ENCODE data around the gene DGKQ.
"Not testable (repeated sequence)": the region's sequence is repeated elsewhere in the genome, so short reads cannot be mapped to it uniquely, and the experiment has no call there.

DGKQ gene

DNA sequence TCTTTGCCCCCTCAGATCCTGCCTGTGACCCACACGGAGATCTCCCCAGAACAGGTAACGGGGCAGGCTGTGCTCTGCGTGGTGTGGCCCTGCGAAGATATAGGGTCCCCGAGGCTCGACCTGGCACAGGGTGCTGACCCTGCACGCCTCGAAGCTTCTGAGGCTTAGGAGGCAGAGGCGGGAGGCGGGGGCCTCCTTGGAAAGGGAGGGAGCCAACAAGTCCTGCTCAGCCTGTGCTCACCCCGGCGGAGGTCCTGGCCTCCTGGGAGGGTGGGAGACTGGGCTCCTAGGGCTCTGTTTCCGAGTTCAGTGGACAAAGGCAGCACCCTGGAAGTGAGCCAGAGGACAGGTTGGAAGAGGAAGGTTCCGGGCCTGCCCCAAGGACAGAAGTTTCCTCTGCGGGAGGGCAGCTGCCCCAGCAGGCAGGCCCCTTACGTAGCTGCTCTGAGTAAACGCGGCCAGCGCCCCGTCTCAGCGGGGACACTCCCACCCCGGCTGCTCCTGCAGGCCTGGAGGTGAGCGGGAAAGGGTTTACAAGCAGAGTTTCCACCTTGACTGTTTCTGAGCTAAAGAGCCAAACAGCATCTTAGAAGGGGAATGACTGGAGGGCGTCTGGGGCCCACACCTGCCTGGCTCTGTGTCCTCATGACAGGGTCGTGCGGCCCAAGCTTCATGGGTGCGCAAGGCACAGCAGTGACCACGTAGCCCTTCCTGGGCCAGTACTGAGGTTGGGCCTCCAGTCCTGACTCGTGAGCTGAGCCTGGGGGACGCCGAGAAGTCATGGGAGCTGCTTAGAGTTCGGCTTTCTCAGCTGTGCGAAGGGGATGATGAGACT, 25.1 kb downstream of the DGKQ start:
- no peak overlapping the region for H3K27ac Mint-ChIP-seq
- H3K36me3 Mint-ChIP-seq (ENCODE audit: low read depth) = peaks cover 9% of the 10 kb centered on the region
- no peaks in the 10 kb centered on the region for H3K4me1 Mint-ChIP-seq (ENCODE audit: low read depth)
- H3K27me3 Mint-ChIP-seq = no peaks in the 10 kb centered on the region
- no peaks in the 10 kb centered on the region for H3K9me3 Mint-ChIP-seq
- peak; percentile 11 for DNase-seq
- H3K4me3 Mint-ChIP-seq = no peak overlapping the region

DNA sequence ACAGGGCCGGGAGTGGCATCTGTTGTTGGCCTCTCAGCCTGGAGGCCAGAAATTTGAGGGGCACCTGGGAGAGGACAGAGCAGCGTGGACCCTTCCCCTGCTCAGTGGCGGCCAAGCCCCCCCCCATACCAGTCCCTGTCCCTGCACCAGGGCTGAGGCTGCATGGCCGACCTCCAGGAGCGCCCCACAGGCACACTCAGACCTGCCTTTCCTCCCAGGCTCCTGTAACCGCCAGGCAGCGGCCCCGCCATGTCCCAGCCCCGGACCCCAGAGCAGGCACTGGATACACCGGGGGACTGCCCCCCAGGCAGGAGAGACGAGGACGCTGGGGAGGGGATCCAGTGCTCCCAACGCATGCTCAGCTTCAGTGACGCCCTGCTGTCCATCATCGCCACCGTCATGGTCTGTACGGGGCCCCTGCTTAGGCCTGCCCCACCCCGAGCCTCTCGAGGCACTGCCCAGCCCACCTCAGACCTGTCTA, 25.8 kb downstream of the DGKQ start:
- Mint-ChIP-seq H3K4me1 (ENCODE audit: low read depth) (no peaks in the 10 kb centered on the region), H3K9me3 (no peaks in the 10 kb centered on the region), H3K27ac (no peak overlapping the region), H3K4me3 (no peak overlapping the region), H3K36me3 (ENCODE audit: low read depth) (peaks cover 9% of the 10 kb centered on the region), H3K27me3 (no peaks in the 10 kb centered on the region)
- peak; percentile 16 for DNase-seq

DNA sequence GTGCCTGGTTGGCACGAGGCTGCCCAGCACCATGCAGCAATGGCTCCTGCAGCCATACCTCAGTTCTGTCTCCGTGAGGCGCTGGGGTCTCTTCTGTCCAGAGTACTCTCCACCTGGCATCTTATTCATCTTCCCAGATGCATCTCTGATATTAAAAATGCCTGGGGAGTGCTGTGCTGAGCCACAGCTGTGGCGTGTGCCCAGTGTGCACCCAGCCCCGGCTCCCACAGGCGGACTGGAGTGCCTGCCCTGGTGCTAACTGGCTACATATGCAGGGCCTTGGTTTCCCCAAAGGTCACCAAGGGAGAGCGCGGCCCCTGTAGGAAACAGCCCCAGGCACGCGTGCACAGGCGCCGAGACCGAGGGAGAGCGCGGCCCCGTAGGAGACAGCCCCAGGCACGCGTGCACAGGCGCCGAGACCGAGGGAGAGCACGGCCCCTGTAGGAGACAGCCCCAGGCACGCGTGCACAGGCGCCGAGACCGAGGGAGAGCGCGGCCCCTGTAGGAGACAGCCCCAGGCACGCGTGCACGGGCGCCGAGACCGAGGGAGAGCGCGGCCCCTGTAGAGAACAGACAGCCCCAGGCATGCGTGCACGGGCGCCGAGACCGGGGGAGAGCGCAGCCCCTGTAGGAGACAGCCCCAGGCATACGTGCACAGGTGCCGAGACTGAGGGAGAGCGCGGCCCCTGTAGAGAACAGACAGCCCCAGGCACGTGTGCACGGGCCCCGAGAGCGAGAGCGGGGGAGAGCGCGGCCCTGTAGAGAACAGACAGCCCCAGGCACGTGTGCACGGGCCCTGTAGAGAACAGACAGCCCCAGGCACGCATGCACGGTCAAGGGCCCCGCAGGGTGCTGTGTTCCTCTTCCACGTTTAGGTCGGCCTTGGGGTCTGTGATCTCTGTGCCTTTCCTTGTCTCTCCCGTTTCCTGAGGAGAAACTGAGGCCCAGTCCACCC, 26.6 kb downstream of the DGKQ start:
- H3K4me3 Mint-ChIP-seq = no peak overlapping the region
- peak; percentile 16 for DNase-seq
- H3K27ac Mint-ChIP-seq = no peak overlapping the region
- no peaks in the 10 kb centered on the region for H3K4me1 Mint-ChIP-seq (ENCODE audit: low read depth)
- H3K36me3 Mint-ChIP-seq (ENCODE audit: low read depth) = peaks cover 5% of the 10 kb centered on the region
- no peaks in the 10 kb centered on the region for H3K27me3 Mint-ChIP-seq
- no peaks in the 10 kb centered on the region for H3K9me3 Mint-ChIP-seq

DNA sequence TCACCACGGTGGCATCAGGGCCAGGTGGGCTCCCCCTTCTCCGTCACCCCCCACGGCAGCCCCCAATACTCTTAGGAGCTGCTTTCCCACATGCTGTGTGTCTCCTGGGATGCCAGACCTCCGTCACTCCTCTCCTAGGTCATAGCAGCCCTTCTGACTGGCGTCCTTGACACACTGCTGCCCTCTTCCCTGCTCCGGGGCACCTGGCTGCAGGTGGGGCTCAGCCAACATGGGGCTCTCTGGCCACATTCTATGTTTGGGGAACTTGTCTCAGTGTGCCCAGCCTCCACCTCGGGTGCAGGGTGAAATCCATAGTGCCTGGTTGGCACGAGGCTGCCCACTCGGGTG, 27.3 kb downstream of the DGKQ start:
- H3K36me3 Mint-ChIP-seq (ENCODE audit: low read depth) = peaks cover 5% of the 10 kb centered on the region
- H3K27me3 Mint-ChIP-seq = no peaks in the 10 kb centered on the region
- no peaks in the 10 kb centered on the region for H3K9me3 Mint-ChIP-seq
- no peak overlapping the region for H3K4me3 Mint-ChIP-seq
- DNase-seq = no peak
- no peaks in the 10 kb centered on the region for H3K4me1 Mint-ChIP-seq (ENCODE audit: low read depth)
- no peak overlapping the region for H3K27ac Mint-ChIP-seq

DNA sequence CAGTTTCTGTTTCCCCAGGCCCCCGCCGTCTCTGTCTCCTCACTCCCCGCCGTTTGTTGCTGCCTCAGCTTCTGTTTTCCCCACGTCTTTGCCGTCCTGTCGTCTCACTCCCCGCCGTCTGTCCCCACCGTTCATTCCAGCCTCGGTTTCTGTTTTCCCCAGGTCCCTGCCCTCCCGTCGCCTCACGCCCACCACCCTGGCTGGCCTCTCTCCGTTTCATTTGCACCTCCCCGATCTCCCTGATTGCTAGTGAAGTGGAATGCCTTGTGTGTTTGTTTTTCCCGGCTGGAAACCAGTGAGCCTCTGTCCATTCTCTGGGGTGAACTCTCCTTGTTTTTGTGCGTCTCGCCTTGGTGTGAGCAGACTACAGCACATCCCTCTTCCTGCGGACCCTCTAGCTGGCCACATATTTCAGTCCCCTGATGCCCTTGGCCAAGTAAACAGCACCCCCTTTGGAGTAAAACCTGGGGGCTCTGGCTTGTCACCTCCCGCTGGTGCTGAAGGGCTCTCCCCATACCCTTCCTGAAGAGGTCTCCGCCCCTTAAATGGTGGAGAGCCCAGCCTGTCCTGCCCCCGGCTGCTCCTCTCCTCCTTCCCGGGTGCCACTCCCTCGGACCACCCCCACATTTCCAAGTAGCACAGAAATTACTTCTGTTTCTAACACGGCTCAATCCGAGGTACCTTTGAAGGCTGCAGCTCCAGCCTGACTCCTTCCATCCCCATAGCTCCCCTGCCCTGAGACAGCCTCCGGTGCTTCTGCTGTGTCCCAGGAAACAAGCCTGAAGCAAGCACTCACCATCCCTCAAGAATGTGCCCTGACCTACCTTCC, 27.9 kb downstream of the DGKQ start:
- H3K4me3 Mint-ChIP-seq = no peak overlapping the region
- peaks cover 5% of the 10 kb centered on the region for H3K36me3 Mint-ChIP-seq (ENCODE audit: low read depth)
- H3K9me3 Mint-ChIP-seq = no peaks in the 10 kb centered on the region
- H3K27me3 Mint-ChIP-seq = no peaks in the 10 kb centered on the region
- H3K4me1 Mint-ChIP-seq (ENCODE audit: low read depth) = no peaks in the 10 kb centered on the region
- no peak overlapping the region for H3K27ac Mint-ChIP-seq
- DNase-seq = peak; percentile 14

DNA sequence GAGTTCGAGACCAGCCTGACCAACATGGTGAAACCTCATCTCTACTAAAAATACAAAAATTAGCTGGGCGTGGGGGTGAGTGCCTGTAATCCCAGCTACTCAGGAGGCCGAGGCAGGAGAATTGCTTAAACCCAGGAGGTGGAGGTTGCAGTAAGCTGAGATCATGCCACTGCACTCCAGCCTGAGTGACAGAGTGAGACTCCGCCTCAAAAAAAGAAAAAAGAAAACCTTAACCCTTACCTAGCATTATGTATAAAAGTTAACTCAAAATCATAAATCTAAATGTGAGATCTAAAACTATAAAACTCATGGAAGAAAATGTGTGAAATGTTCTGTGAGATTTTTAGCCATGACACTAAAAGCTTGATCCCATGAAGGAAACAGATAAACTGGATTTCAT, 33.9 kb downstream of the DGKQ start:
- H3K27me3 Mint-ChIP-seq; H3K36me3 Mint-ChIP-seq (ENCODE audit: low read depth); H3K4me3 Mint-ChIP-seq; DNase-seq; H3K9me3 Mint-ChIP-seq; H3K4me1 Mint-ChIP-seq (ENCODE audit: low read depth); H3K27ac Mint-ChIP-seq: not testable (repeated sequence)

DNA sequence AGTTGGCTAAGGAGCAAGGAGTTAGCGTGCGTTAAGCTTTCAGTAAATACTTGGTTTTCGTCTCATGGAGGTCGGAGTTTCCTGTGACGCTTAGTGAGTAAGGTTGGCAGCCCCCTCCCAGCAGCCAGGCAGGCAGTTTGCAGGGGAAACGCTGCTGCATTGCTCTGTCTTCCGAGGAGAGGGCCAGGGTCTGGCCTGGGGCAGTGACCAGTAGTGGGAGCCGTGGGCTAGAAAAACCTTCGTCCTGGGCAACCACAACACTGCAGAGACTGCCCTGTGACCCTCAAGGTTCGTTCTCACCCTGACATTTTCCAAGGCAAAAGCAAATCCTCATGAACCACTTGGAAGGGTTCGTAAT, 40.7 kb downstream of the DGKQ start:
- peaks cover 33% of the 10 kb centered on the region for H3K36me3 Mint-ChIP-seq (ENCODE audit: low read depth)
- no peaks in the 10 kb centered on the region for H3K9me3 Mint-ChIP-seq
- peak overlapping the region; percentile 94 for H3K4me3 Mint-ChIP-seq
- no peak for DNase-seq
- peaks cover 51% of the 10 kb centered on the region for H3K4me1 Mint-ChIP-seq (ENCODE audit: low read depth)
- peak overlapping the region; percentile 98 for H3K27ac Mint-ChIP-seq
- no peaks in the 10 kb centered on the region for H3K27me3 Mint-ChIP-seq

DNA sequence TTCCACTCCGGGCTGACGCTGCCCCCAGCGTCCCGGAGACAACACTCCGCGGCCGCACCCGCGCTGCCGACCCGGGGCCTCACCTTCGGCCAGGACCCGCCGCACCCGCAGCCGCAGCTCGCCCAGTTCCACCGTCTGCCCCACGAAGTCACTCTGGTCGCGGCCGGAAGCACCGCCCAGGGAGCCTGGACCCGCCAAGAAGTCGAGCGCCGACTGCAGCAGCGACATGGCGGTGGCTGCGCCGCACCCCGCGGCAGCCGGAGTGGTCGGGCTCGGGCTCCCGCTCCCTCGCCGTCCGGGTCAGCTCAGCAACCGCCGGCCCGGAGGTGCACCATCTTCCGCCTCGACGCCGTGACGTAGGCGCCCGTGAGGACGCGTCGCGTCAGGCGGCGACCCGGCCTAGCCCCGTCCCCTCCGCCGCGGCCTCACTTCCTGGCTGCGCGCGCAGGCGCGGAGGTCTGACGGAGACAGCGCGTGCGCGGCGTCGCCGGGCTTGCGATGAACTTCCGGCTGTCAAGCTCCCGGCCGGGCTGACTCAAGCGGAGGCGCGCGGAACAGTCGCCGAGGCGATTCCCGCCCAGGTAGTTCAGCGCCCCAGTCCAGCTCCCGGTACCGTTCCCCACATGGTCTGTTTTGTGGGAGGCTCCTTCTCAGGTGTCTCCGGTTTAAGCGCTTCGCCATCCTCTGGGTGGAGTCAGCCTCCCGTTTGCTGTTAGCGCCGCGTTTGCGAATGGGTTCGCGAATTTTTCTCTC, 41.2 kb downstream of the DGKQ start, which contains the start of the genes GAK and TMEM175:
GAK (minus strand) TSS at position 357 of the 753 bp plus-strand sequence; CDS start at position 228, 129 bp downstream.
TMEM175 (plus strand) TSS at position 501 of the 753 bp plus-strand sequence. CDS start 15,280 bp downstream, outside the sequence.
- H3K4me3 Mint-ChIP-seq = peak within 1 kb of the TSS; percentile 94

DNA sequence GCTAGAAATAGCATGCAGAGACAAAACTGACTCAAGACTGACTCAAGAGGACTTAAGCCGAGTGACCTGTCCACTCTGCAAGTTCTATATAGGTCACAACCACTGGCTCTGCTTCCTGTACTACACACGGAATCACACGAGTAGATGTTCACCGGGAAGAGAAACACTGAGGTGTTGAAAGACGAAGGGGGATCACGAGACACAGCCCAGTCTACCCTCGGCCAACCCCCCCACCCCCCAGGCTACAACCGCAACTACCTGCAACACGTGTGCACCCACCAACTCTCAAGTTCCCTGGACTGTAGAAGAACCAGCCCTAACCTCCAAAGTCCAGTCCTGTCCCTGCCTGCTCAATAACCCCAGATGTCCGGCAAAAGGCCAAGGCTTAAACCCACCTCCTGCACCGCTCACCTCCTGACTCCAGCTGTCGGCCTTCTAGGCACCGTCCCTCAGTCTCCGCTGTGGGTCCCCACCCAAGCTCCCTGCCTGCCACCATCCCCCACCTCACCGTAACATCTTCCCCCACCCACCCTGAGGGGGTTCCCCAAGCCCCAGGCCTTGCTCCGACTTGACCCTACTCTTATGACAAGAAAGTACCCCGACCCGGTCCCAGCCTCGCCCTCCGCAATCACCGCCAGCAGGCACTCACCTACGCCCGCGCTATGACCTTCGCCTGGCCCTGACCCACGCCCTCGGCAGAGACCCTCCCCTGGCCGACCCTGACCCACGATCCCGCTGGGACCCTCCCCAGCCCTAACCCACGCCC, 42.0 kb downstream of the DGKQ start:
- Mint-ChIP-seq H3K27me3 (no peaks in the 10 kb centered on the region), H3K4me1 (ENCODE audit: low read depth) (peaks cover 52% of the 10 kb centered on the region), H3K27ac (peak overlapping the region; percentile 98), H3K36me3 (ENCODE audit: low read depth) (peaks cover 35% of the 10 kb centered on the region), H3K9me3 (no peaks in the 10 kb centered on the region), H3K4me3 (peak overlapping the region; percentile 94)
- peak; percentile 46 for DNase-seq

More for the DNA sequence above, 41.2 kb downstream of the DGKQ start, which contains the start of the genes GAK and TMEM175:
- H3K9me3 Mint-ChIP-seq = no peaks in the 10 kb centered on the region
- peaks cover 51% of the 10 kb centered on the region for H3K4me1 Mint-ChIP-seq (ENCODE audit: low read depth)
- H3K27me3 Mint-ChIP-seq = no peaks in the 10 kb centered on the region
- DNase-seq = peak; percentile 98
- H3K36me3 Mint-ChIP-seq (ENCODE audit: low read depth) = peaks cover 33% of the 10 kb centered on the region
- peak within 1 kb of the TSS; percentile 98 for H3K27ac Mint-ChIP-seq

DNA sequence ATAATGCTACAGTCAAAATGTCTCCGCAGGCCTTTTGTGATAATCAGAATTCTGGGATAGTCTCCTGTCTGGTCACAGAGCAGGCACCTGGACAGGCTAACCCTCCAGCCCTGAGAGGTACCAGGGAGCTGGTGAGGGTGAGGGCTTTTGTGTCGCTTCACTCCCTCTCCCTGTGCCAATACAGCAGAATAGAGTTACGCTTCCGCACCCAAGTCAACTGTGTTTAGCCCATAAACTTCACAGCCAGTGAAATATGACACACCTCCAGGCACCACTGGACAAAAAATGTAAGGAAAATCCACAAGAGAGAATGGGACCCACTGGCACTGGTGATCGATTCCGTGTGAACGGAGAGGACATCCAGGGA, 42.6 kb downstream of the DGKQ start:
- Mint-ChIP-seq H3K36me3 (ENCODE audit: low read depth) (peaks cover 38% of the 10 kb centered on the region), H3K4me3 (peak overlapping the region; percentile 94), H3K27ac (peak overlapping the region; percentile 98), H3K4me1 (ENCODE audit: low read depth) (peaks cover 54% of the 10 kb centered on the region), H3K27me3 (no peaks in the 10 kb centered on the region), H3K9me3 (no peaks in the 10 kb centered on the region)
- peak; percentile 42 for DNase-seq

DNA sequence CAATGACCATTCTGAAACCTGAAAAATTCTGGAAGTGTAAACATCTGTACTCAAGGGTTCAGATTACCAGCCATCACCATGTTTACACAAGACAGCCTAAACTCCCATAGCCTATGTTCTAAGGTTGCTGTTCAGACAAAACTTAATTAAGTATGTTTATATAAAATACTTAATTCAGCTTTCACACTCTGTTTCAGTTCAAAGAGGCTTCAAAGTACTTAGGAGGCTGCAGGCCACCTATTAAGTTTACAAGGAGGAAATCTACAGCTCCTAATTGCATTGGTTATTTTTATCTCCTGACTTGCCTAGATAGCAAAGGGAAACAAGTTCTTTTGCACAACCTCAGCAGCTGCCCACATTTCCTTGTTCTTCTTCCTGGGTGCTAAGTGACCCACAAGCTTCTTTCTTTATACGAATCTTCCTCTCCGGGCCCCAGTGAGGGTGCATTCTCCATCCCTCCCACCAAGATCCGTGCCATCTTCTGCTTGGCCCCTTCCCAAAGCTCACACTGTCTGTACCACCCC, 43.3 kb downstream of the DGKQ start:
- Mint-ChIP-seq H3K4me3 (peak overlapping the region; percentile 94), H3K9me3 (no peaks in the 10 kb centered on the region), H3K27ac (peak overlapping the region; percentile 98), H3K36me3 (ENCODE audit: low read depth) (peaks cover 42% of the 10 kb centered on the region), H3K27me3 (no peaks in the 10 kb centered on the region), H3K4me1 (ENCODE audit: low read depth) (peaks cover 61% of the 10 kb centered on the region)
- no peak for DNase-seq

DNA sequence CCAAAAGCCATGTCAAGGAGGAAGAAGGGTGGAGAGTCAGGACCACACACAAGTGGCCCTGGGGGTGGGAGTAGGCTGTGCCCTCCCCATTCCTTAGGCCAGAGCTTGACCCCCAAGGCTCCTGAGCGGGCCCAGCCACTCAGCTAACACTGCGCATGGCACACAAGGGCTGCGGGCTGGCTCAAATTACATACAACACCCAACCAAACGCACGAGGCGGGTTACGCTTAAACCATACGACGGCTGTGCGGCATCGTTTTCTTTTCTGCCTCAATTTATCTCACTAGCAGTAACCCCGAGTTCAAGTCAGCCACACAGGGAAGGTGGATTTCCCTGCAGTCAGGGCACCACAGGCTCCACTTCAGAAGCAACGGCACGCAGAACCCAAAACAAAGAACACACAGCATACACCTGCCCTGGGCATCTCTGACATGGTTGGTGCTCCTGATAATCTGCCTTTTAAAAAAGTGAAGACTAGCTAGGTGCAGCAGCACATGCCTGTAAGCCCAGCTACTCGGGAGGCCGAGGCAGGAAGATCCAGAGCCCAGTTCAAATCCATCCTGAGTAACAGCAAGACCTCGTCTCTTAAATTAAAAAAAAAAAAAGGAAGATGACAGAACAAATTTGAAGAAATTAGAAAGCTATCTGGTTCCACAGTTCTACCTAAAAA, 44.1 kb downstream of the DGKQ start:
- Mint-ChIP-seq H3K9me3 (no peaks in the 10 kb centered on the region), H3K27ac (peak overlapping the region; percentile 47), H3K4me3 (peak overlapping the region; percentile 20), H3K27me3 (no peaks in the 10 kb centered on the region), H3K36me3 (ENCODE audit: low read depth) (peaks cover 47% of the 10 kb centered on the region), H3K4me1 (ENCODE audit: low read depth) (peaks cover 65% of the 10 kb centered on the region)
- DNase-seq = peak; percentile 11
